Testis (tissue), 3 donors: ENCODE results near the gene KIF26B. TPM values are rescaled to one million over a fixed set of nuclear protein-coding genes. Genes with fewer than 3 reads are reported as not detected.

Source experiments
- DNase-seq: peaks from one replicate; pipeline ENCODE4 v3.0.0-alpha.2; 2019
- H3K27ac ChIP-seq, 2 donors: fragments of 200-600 bp; sonication (generic); one replicate each; pipeline ENCODE4 v1.5.1; 2019
- H3K27me3 ChIP-seq: fragments of 200-600 bp; sonication (generic); one replicate; pipeline ENCODE4 v1.5.1; 2019
- H3K36me3 ChIP-seq: fragments of 200-600 bp; sonication (generic); one replicate; pipeline ENCODE4 v1.5.1; 2017; ENCODE audit warnings: low read depth; ENCODE audit errors: missing control alignments
- H3K4me1 ChIP-seq: fragments of 200-600 bp; sonication (generic); one replicate; pipeline ENCODE4 v1.5.1; 2019
- H3K4me3 ChIP-seq, 2 donors: fragments of 200-600 bp; sonication (generic); one replicate each; pipeline ENCODE4 v1.5.1; 2017 to 2019
- H3K9me3 ChIP-seq: fragments of 200-600 bp; sonication (generic); one replicate; pipeline ENCODE4 v1.5.1; 2017
- POLR2A ChIP-seq: fragments of 450-650 bp; IDR thresholded peaks from one replicate; pipeline ENCODE4 v1.6.1; 2017; ENCODE audit warnings: antibody characterized with exemption, mild to moderate bottlenecking, moderate library complexity
- WGBS, 2 donors: methylation state at CpG; one replicate each; pipeline ENCODE4 v1.1.5; 2018; 5-methylcytosine and 5-hydroxymethylcytosine counted together
- intact Hi-C: fragments of 100-400 bp; cut with DNase I; formaldehyde crosslinking; loops from one replicate; pipeline ENCODE4 v1.15.1; 2023; ENCODE audit warnings: low total_unique reads
- polyA plus RNA-seq: library from polyadenylated mRNA; stranded (reverse); fragments of 350-450 nt; fragmentation: Illumina TruSeq; extraction: RNeasy Lipid Tissue Mini Kit (QIAGEN cat#74804); gene quantifications from one replicate; pipeline ENCODE4 v1.2.3, GENCODE V29; 2014; ENCODE audit warnings: low read depth, low replicate concordance; ENCODE audit not compliant: insufficient read depth
- total RNA-seq, 2 donors: library from RNA; depleted of rRNA; stranded (reverse); fragments of >200 nt; gene quantifications; one replicate each; pipeline ENCODE4 v1.2.3, GENCODE V29; 2016
- TF ChIP-seq, protein P1 (sequence below), 3 experiments: fragments of 450-650 bp in 2 of 3; fragments of 200-600 bp in 1 of 3; sonication (generic) in 1 of 3; IDR thresholded peaks; one replicate each; pipeline ENCODE4 v1.5.1; 2016 to 2019; ENCODE audit warnings: antibody characterized with exemption in 3 of 3, mild to moderate bottlenecking in 2 of 3, moderate library complexity in 1 of 3

The KIF26B gene
- total and polyA plus RNA-seq, 3 donors from 2014 or later: 3.0 to 4.8 (median 3.1) TPM

DNA sequence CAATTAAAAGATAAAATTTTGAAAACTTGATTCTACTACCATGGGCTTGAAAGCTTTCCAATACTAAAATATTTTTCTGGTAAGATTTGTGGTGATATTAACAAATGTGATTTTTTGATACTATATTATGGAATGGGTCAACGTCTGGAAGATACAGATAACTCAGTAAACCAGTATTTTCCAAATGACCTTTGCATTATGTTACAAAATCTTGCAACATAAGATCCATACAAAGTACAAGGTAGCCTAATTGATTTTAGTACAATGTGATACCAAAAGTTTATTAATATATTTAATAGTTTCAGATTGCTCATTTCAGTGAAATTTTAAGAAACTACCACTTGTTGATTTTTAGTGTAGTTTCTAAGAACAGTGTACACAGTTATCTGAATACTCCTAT, 236.2 kb downstream of the KIF26B start:
- Histone ChIP-seq H3K27me3 (no peaks in the 10 kb centered on the region), H3K4me3 (no peak overlapping the region), H3K9me3 (no peaks in the 10 kb centered on the region), H3K36me3 (no peaks in the 10 kb centered on the region), H3K27ac (no peak overlapping the region), H3K4me1 (no peaks in the 10 kb centered on the region)
- no peak for TF ChIP-seq POLR2A
- TF ChIP-seq, protein P1, sequence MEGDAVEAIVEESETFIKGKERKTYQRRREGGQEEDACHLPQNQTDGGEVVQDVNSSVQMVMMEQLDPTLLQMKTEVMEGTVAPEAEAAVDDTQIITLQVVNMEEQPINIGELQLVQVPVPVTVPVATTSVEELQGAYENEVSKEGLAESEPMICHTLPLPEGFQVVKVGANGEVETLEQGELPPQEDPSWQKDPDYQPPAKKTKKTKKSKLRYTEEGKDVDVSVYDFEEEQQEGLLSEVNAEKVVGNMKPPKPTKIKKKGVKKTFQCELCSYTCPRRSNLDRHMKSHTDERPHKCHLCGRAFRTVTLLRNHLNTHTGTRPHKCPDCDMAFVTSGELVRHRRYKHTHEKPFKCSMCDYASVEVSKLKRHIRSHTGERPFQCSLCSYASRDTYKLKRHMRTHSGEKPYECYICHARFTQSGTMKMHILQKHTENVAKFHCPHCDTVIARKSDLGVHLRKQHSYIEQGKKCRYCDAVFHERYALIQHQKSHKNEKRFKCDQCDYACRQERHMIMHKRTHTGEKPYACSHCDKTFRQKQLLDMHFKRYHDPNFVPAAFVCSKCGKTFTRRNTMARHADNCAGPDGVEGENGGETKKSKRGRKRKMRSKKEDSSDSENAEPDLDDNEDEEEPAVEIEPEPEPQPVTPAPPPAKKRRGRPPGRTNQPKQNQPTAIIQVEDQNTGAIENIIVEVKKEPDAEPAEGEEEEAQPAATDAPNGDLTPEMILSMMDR (IDR thresholded peaks at IDR 0.05): no peak
- DNase-seq: no peak
- WGBS, 2 donors: 56 to 69% methylated on average over 1 of the region's 1 CpG
- intact Hi-C loops: no loop called here

DNA sequence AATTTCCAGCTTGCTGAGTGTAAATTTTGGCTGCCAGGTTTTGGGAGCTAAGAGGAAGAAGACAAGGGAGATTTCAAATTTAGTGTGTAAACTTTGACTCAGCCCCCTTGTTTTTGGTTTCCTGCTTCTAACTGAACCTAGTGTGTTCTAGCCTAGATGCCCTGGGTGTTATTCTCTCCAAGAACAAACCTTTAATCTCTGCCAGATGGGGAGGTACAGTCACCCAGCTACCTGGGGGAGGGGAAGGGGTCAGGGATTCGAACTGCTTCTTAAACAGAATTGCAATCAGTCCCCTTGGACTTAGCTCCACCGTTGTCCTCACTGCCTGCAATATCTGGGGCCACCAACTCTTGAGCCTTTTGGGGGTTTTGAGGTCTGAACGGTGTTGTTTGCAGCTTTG, 238.9 kb downstream of the KIF26B start:
- no peak overlapping the region for H3K4me3 ChIP-seq
- WGBS, 2 donors: 79 to 90% methylated on average over 3 of the region's 3 CpGs
- H3K27ac ChIP-seq: no peak overlapping the region
- intact Hi-C loops: no loop called here
- no peaks in the 10 kb centered on the region for H3K9me3 ChIP-seq
- no peaks in the 10 kb centered on the region for H3K36me3 ChIP-seq
- no peaks in the 10 kb centered on the region for H3K27me3 ChIP-seq
- no peak for DNase-seq
- TF ChIP-seq POLR2A: no peak
- TF ChIP-seq, protein P1 (IDR thresholded peaks at IDR 0.05): no peak
- no peaks in the 10 kb centered on the region for H3K4me1 ChIP-seq

DNA sequence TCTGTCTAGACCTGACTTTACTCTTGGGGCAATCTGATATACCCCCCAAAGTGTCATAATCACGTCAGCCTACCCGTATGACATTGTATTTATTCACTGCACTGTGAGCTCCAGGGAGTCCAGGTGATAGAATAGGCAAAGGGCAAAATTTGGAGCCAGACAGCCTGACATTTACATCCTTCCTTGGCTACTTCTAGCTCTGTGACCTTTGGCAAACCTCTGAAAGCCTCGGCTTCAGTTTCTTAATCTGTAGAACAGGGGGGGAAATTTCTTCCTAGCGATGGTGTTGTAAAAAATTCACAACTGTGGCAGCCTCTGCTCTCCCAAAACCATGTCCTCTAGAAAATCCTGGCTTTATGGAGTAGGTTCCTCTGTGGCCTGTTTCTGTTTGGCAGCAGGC, 240.9 kb downstream of the KIF26B start:
- Histone ChIP-seq H3K27me3 (no peaks in the 10 kb centered on the region), H3K4me1 (no peaks in the 10 kb centered on the region), H3K9me3 (no peaks in the 10 kb centered on the region), H3K36me3 (no peaks in the 10 kb centered on the region), H3K27ac (no peak overlapping the region), H3K4me3 (no peak overlapping the region)
- 66 to 68% methylated on average over 4 of the region's 4 CpGs for WGBS, 2 donors
- DNase-seq: no peak
- TF ChIP-seq, protein P1 (IDR thresholded peaks at IDR 0.05): no peak
- no peak for TF ChIP-seq POLR2A
- intact Hi-C loops: no loop called here

DNA sequence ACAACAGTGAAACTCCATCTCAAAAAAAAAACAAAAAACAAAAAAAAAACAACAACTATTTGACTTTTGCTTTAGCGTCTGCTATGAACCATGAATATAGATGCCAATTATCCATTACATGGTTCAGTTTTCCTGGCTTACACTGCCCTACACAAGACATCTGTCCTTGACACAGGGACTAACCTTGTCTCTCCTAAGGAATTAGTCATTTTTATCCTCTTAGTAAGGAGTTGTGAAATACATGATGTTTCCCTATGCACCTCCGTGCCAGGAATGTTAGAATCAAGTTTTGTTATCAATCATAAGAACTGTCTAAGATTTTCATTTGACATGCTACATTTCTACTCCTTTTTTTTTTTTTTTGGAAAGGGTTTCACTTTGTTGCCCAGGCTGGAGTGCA, 241.8 kb downstream of the KIF26B start:
- DNase-seq: no peak
- no peak overlapping the region for H3K27ac ChIP-seq
- intact Hi-C loops: no loop called here

DNA sequence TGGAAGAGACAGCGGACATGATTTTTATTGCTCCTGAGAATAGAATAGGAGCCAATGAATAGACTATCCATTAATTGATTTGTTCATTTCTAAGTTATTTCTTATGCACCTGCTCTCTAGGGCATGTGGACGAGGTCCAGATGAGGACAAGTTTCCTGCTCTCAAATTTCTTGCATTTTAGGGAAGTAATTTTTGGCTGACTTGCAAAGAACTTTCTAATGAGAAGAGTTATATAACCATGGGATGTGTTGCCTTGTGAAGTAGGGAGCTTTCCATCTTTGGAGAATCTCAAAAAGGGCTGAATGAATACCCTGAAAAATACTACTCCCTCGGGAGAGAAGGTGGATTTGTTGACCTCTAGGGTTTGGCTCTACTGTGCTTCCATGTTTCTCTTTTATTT, 243.0 kb downstream of the KIF26B start:
- H3K9me3 ChIP-seq: no peaks in the 10 kb centered on the region
- no peak for DNase-seq
- no peaks in the 10 kb centered on the region for H3K36me3 ChIP-seq
- TF ChIP-seq POLR2A: no peak
- TF ChIP-seq, protein P1 (IDR thresholded peaks at IDR 0.05): no peak
- H3K27ac ChIP-seq: no peak overlapping the region
- intact Hi-C loops: no loop called here
- H3K27me3 ChIP-seq: no peaks in the 10 kb centered on the region
- 76% methylated on average over 3 of the region's 3 CpGs for WGBS, 2 donors
- no peak overlapping the region for H3K4me3 ChIP-seq
- H3K4me1 ChIP-seq: no peaks in the 10 kb centered on the region

More for the DNA sequence above, 241.8 kb downstream of the KIF26B start:
- H3K4me3 ChIP-seq: no peak overlapping the region
- TF ChIP-seq, protein P1 (IDR thresholded peaks at IDR 0.05): no peak
- no peak for TF ChIP-seq POLR2A
- no peaks in the 10 kb centered on the region for H3K4me1 ChIP-seq
- H3K36me3 ChIP-seq: no peaks in the 10 kb centered on the region
- 52 to 66% methylated on average over 2 of the region's 2 CpGs for WGBS, 2 donors
- H3K27me3 ChIP-seq: no peaks in the 10 kb centered on the region
- no peaks in the 10 kb centered on the region for H3K9me3 ChIP-seq
